Kidney (tissue), 14 donors: ENCODE results near the gene STK32B. TPM values are rescaled to one million over a fixed set of nuclear protein-coding genes. Genes with fewer than 3 reads are reported as not detected.

Experiments
- DNase-seq, 5 donors: peaks; one replicate each; pipeline ENCODE4 v3.0.0-alpha.2; 2013 to 2020
- FAIRE-seq: peaks from 2 replicates; lab custom pipeline; 2012; peaks lifted over from hg19 to GRCh38; lab: Jason Lieb, UNC
- H3K27ac ChIP-seq, 2 donors: one replicate each; pipeline ENCODE4 v1.7.0; 2013; ENCODE audit warnings: low read depth in 2 of 2, low read length in 2 of 2, inconsistent platforms in 1 of 2
- H3K27me3 ChIP-seq: one replicate; pipeline ENCODE4 v1.7.1; 2013; ENCODE audit warnings: low read length, inconsistent platforms; ENCODE audit not compliant: control insufficient read depth, insufficient read depth
- H3K36me3 ChIP-seq, 3 donors: one replicate each; pipeline versions ENCODE4 v1.7.0 to v1.7.1; 2013; ENCODE audit warnings: low read length in 3 of 3, control low read depth in 1 of 3, inconsistent platforms in 1 of 3; ENCODE audit not compliant: insufficient read depth in 3 of 3, control insufficient read depth in 2 of 3
- H3K4me1 ChIP-seq, 3 donors: one replicate each; pipeline versions ENCODE4 v1.7.0 to v1.7.1; 2013; ENCODE audit warnings: low read length in 3 of 3, inconsistent platforms in 1 of 3, low read depth in 1 of 3; ENCODE audit not compliant: control insufficient read depth in 2 of 3, insufficient read depth in 2 of 3
- H3K4me3 ChIP-seq, 3 donors: one replicate each; pipeline versions ENCODE4 v1.7.0 to v1.8.1; 2013; ENCODE audit warnings: low read length in 3 of 3, control low read depth in 1 of 3, inconsistent platforms in 1 of 3
- H3K9ac ChIP-seq, 3 donors: one replicate each; pipeline versions ENCODE4 v1.7.0 to v1.7.1; 2013; ENCODE audit warnings: low read length in 3 of 3, control low read depth in 1 of 3, inconsistent platforms in 1 of 3
- H3K9me3 ChIP-seq, 3 donors: one replicate each; pipeline versions ENCODE4 v1.7.0 to v1.7.1; 2013; ENCODE audit warnings: low read length in 3 of 3, control low read depth in 1 of 3, inconsistent platforms in 1 of 3; ENCODE audit not compliant: control insufficient read depth in 2 of 3, insufficient read depth in 1 of 3
- CTCF ChIP-seq: IDR thresholded peaks from 3 replicates; pipeline ENCODE4 v1.5.1; 2012; ENCODE audit warnings: mild to moderate bottlenecking, moderate library complexity, borderline replicate concordance; ENCODE audit not compliant: insufficient read depth; ENCODE audit errors: extremely low read depth
- intact Hi-C: fragments of 100-400 bp; cut with DNase I; formaldehyde crosslinking; loops from one replicate; pipeline ENCODE4 v1.11.1; 2022
- polyA plus RNA-seq: library from polyadenylated mRNA; stranded (reverse); fragments of 350-450 nt; fragmentation: Illumina TruSeq; extraction: RNeasy Lipid Tissue Mini Kit (QIAGEN cat#74804); gene quantifications from one replicate; pipeline ENCODE4 v1.2.3, GENCODE V29; 2014; ENCODE audit warnings: low read depth, low replicate concordance; ENCODE audit not compliant: insufficient read depth
- total RNA-seq: library from RNA; stranded (reverse); fragmentation: NEBNext Ultra II Directional; extraction: Animal tissue kit (Norgen Biotek cat#: 25700); gene quantifications from one replicate; pipeline ENCODE4 v1.2.1, GENCODE V29; 2021
- donor health status: control.
- donor health status: control.
- donor health status: control.
- donor health status: control.
- donor health status: control.
- donor health status: DM: yes; HTN: yes; CAD: no.
- donor health status: Normal renal cell carcinoma (clear cell type).

Gene STK32B
- total and polyA plus RNA-seq, 2 donors from 2014 or later = 18.1 to 18.2 TPM

GRCh38 chr4:5460106-5460801, 409.0 kb downstream of the STK32B start:
- no peak overlapping the region for H3K9ac ChIP-seq
- DNase-seq (peak in 3 of 5 donors; percentile 8 to 26 (median 21)), FAIRE-seq (no peak)
- H3K9me3 ChIP-seq = no peaks in the 10 kb centered on the region
- intact Hi-C loops = no loop called here
- no peak overlapping the region for H3K4me3 ChIP-seq
- peak; percentile 40 for TF ChIP-seq CTCF
- H3K4me1 ChIP-seq = no peaks in the 10 kb centered on the region
- H3K27ac ChIP-seq = no peak overlapping the region
- no peaks in the 10 kb centered on the region for H3K27me3 ChIP-seq
- H3K36me3 ChIP-seq = no peaks in the 10 kb centered on the region

GRCh38 chr4:5461477-5461876, 410.2 kb downstream of the STK32B start:
- no peak overlapping the region for H3K9ac ChIP-seq
- intact Hi-C loops = no loop called here
- no peaks in the 10 kb centered on the region for H3K36me3 ChIP-seq
- no peak overlapping the region for H3K4me3 ChIP-seq
- H3K4me1 ChIP-seq = no peaks in the 10 kb centered on the region
- H3K9me3 ChIP-seq = no peaks in the 10 kb centered on the region
- H3K27me3 ChIP-seq = no peaks in the 10 kb centered on the region
- no peak for DNase-seq
- H3K27ac ChIP-seq = no peak overlapping the region
- FAIRE-seq = no peak
- no peak for TF ChIP-seq CTCF

GRCh38 chr4:5462254-5462835, 411.1 kb downstream of the STK32B start:
- no peaks in the 10 kb centered on the region for H3K4me1 ChIP-seq
- H3K9ac ChIP-seq = no peak overlapping the region
- no peaks in the 10 kb centered on the region for H3K9me3 ChIP-seq
- no peaks in the 10 kb centered on the region for H3K36me3 ChIP-seq
- no peak overlapping the region for H3K4me3 ChIP-seq
- H3K27ac ChIP-seq = no peak overlapping the region
- FAIRE-seq = no peak
- DNase-seq = no peak
- TF ChIP-seq CTCF = no peak
- intact Hi-C loops = no loop called here
- H3K27me3 ChIP-seq = no peaks in the 10 kb centered on the region

GRCh38 chr4:5462896-5463295, 411.6 kb downstream of the STK32B start:
- Histone ChIP-seq H3K9me3 (no peaks in the 10 kb centered on the region), H3K36me3 (no peaks in the 10 kb centered on the region), H3K9ac (no peak overlapping the region), H3K27ac (no peak overlapping the region), H3K4me3 (no peak overlapping the region), H3K27me3 (no peaks in the 10 kb centered on the region), H3K4me1 (no peaks in the 10 kb centered on the region)
- no peak for TF ChIP-seq CTCF
- intact Hi-C loops = no loop called here
- FAIRE-seq = no peak
- no peak for DNase-seq
